Endometrial microvascular endothelial cells (primary cell): Measurements from ENCODE around the gene LTK. TPM values are rescaled to one million over a fixed set of nuclear protein-coding genes. Genes with fewer than 3 reads are reported as not detected.
"Not testable (repeated sequence)": the region's sequence is repeated elsewhere in the genome, so short reads cannot be mapped to it uniquely, and the experiment has no call there.

Experiments
- in situ Hi-C: cut with HindIII; loops from 2 replicates; pipeline ENCODE4 v1.10.0; 2017; ENCODE audit warnings: low sequenced_read_pairs, low pct_unique_long_range_greater_than_20kb; ENCODE audit errors: inconsistent ontology term
- total RNA-seq: library from RNA; depleted of rRNA; stranded (reverse); fragments of >200 nt; gene quantifications from one replicate; pipeline ENCODE4 v1.2.3, GENCODE V29; 2015; ENCODE audit errors: inconsistent ontology term

The LTK gene
- total RNA-seq, 1 donor from 2014 or later, result 0.65 TPM

GRCh38 chr15:41484937-41485625 lies 28.5 kb downstream of the LTK start:
- in situ Hi-C loops, result no loop called here

- in situ Hi-C loops, result no loop called here
Measured at GRCh38 chr15:41483519-41483918, 30.1 kb downstream of the LTK start.

GRCh38 chr15:41483115-41483514 lies 30.5 kb downstream of the LTK start:
- in situ Hi-C loops, result no loop called here

- in situ Hi-C loops, result no loop called here
Measured at GRCh38 chr15:41482110-41482877, 31.3 kb downstream of the LTK start.

GRCh38 chr15:41480396-41481140 lies 33.1 kb downstream of the LTK start:
- in situ Hi-C loops, result no loop called here

GRCh38 chr15:41476416-41477048 lies 37.1 kb downstream of the LTK start:
- in situ Hi-C loops, result no loop called here

- in situ Hi-C loops, result no loop called here
Measured at GRCh38 chr15:41474941-41475340, 38.7 kb downstream of the LTK start.

GRCh38 chr15:41474436-41474835 lies 39.2 kb downstream of the LTK start:
- in situ Hi-C loops, result no loop called here

GRCh38 chr15:41473418-41473817 lies 40.2 kb downstream of the LTK start:
- in situ Hi-C loops, result no loop called here

GRCh38 chr15:41469644-41470043 lies 44.0 kb downstream of the LTK start:
- in situ Hi-C loops, result not testable (repeated sequence)

- in situ Hi-C loops, result no loop called here
Measured at GRCh38 chr15:41466711-41467110, 46.9 kb downstream of the LTK start.

- in situ Hi-C loops, result no loop called here
Measured at GRCh38 chr15:41465822-41466421, 47.7 kb downstream of the LTK start.

- in situ Hi-C loops, result no loop called here
Measured at GRCh38 chr15:41464889-41465580, 48.6 kb downstream of the LTK start.

GRCh38 chr15:41462084-41462795 lies 51.4 kb downstream of the LTK start:
- in situ Hi-C loops, result no loop called here
